Liver (tissue), 3 donors: ENCODE results near the gene CRYL1.

Experiments
- CTCF ChIP-seq: fragments of 150-350 bp; IDR thresholded peaks from 2 replicates; pipeline ENCODE4 v1.5.1; 2017; ENCODE audit warnings: improper control_type of control experiment, low read depth, low read length; ENCODE audit not compliant: missing input control
- EGR1 ChIP-seq, 2 donors: IDR thresholded peaks; 2 replicates each; pipeline ENCODE4 v1.6.1; 2016 to 2018; ENCODE audit warnings: antibody characterized with exemption in 2 of 2, low read depth in 2 of 2
- GABPA ChIP-seq, 2 donors: IDR thresholded peaks in 1 of 2; conservative IDR thresholded peaks in 1 of 2; 2 replicates each; pipeline ENCODE4 v1.6.1; 2016; ENCODE audit warnings: antibody characterized with exemption in 2 of 2, mild to moderate bottlenecking in 1 of 2, moderate library complexity in 1 of 2
- HNF4G ChIP-seq: IDR thresholded peaks from 2 replicates; pipeline ENCODE4 v1.6.1; 2016; ENCODE audit warnings: antibody characterized with exemption
- JUND ChIP-seq, 2 donors: IDR thresholded peaks; 2 replicates each; pipeline ENCODE4 v1.6.1; 2016; ENCODE audit warnings: antibody characterized with exemption in 2 of 2
- RAD21 ChIP-seq, 2 donors: IDR thresholded peaks; 2 replicates each; pipeline ENCODE4 v1.6.1; 2016; ENCODE audit warnings: antibody characterized with exemption in 2 of 2, mild to moderate bottlenecking in 2 of 2
- REST ChIP-seq: IDR thresholded peaks from 2 replicates; pipeline ENCODE4 v1.6.1; 2016; ENCODE audit warnings: antibody characterized with exemption, mild to moderate bottlenecking
- SP1 ChIP-seq: IDR thresholded peaks from 2 replicates; pipeline ENCODE4 v1.6.1; 2018; ENCODE audit warnings: antibody characterized with exemption, mild to moderate bottlenecking
- TAF1 ChIP-seq: conservative IDR thresholded peaks from 2 replicates; pipeline ENCODE4 v1.6.1; 2016; ENCODE audit warnings: antibody characterized with exemption, mild to moderate bottlenecking
- YY1 ChIP-seq: IDR thresholded peaks from 2 replicates; pipeline ENCODE4 v1.6.1; 2016; ENCODE audit warnings: antibody characterized with exemption, mild to moderate bottlenecking
- TF ChIP-seq, protein P1 (sequence below): IDR thresholded peaks from 2 replicates; pipeline ENCODE4 v1.6.1; 2016; ENCODE audit warnings: antibody characterized with exemption
- TF ChIP-seq, protein P2 (sequence below): IDR thresholded peaks from 2 replicates; pipeline ENCODE4 v1.6.1; 2016; ENCODE audit warnings: antibody characterized with exemption
- TF ChIP-seq, protein P3 (sequence below): IDR thresholded peaks from 2 replicates; pipeline ENCODE4 v1.6.1; 2016; ENCODE audit warnings: antibody characterized with exemption
- donor health status: healthy.
- donor health status: healthy.

- TF ChIP-seq SP1 (no peak), CTCF (no peak), YY1 (no peak), HNF4G (no peak), REST (no peak), RAD21 (IDR thresholded peaks at IDR 0.05) (no peak), JUND (IDR thresholded peaks at IDR 0.05) (no peak), GABPA (IDR thresholded peaks at IDR 0.05 in 1 of 2, conservative IDR thresholded peaks at IDR 0.05 in 1 of 2) (no peak), TAF1 (no peak), EGR1 (IDR thresholded peaks at IDR 0.05; ENCODE audit: low read depth in 2 of 2) (no peak)
- TF ChIP-seq, protein P1, sequence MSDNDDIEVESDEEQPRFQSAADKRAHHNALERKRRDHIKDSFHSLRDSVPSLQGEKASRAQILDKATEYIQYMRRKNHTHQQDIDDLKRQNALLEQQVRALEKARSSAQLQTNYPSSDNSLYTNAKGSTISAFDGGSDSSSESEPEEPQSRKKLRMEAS = no peak
- TF ChIP-seq, protein P2, sequence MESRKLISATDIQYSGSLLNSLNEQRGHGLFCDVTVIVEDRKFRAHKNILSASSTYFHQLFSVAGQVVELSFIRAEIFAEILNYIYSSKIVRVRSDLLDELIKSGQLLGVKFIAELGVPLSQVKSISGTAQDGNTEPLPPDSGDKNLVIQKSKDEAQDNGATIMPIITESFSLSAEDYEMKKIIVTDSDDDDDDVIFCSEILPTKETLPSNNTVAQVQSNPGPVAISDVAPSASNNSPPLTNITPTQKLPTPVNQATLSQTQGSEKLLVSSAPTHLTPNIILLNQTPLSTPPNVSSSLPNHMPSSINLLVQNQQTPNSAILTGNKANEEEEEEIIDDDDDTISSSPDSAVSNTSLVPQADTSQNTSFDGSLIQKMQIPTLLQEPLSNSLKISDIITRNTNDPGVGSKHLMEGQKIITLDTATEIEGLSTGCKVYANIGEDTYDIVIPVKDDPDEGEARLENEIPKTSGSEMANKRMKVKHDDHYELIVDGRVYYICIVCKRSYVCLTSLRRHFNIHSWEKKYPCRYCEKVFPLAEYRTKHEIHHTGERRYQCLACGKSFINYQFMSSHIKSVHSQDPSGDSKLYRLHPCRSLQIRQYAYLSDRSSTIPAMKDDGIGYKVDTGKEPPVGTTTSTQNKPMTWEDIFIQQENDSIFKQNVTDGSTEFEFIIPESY = no peak
- TF ChIP-seq, protein P3, sequence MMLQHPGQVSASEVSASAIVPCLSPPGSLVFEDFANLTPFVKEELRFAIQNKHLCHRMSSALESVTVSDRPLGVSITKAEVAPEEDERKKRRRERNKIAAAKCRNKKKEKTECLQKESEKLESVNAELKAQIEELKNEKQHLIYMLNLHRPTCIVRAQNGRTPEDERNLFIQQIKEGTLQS = no peak
Measured at GRCh38 chr13:20394169-20394501, 131.5 kb downstream of the CRYL1 start.
